GM12875 (cell line): ENCODE results near the gene DENND2A.

Experiments
- H3K4me3 ChIP-seq: one replicate; pipeline ENCODE4 v1.5.1; 2011; ENCODE audit warnings: low read depth, low read length, control low read depth
- TF ChIP-seq, protein P1 (sequence below): IDR thresholded peaks from 2 replicates; pipeline ENCODE4 v1.5.1; 2011; ENCODE audit warnings: low read depth, mild to moderate bottlenecking, control low read depth, inconsistent platforms, low read length, moderate library complexity, borderline replicate concordance; ENCODE audit not compliant: insufficient read depth

The DENND2A gene, protein sequence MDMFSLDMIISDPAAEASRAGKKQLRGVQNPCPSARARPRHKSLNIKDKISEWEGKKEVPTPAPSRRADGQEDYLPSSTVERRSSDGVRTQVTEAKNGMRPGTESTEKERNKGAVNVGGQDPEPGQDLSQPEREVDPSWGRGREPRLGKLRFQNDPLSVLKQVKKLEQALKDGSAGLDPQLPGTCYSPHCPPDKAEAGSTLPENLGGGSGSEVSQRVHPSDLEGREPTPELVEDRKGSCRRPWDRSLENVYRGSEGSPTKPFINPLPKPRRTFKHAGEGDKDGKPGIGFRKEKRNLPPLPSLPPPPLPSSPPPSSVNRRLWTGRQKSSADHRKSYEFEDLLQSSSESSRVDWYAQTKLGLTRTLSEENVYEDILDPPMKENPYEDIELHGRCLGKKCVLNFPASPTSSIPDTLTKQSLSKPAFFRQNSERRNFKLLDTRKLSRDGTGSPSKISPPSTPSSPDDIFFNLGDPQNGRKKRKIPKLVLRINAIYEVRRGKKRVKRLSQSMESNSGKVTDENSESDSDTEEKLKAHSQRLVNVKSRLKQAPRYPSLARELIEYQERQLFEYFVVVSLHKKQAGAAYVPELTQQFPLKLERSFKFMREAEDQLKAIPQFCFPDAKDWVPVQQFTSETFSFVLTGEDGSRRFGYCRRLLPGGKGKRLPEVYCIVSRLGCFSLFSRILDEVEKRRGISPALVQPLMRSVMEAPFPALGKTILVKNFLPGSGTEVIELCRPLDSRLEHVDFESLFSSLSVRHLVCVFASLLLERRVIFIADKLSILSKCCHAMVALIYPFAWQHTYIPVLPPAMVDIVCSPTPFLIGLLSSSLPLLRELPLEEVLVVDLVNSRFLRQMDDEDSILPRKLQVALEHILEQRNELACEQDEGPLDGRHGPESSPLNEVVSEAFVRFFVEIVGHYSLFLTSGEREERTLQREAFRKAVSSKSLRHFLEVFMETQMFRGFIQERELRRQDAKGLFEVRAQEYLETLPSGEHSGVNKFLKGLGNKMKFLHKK

DNA sequence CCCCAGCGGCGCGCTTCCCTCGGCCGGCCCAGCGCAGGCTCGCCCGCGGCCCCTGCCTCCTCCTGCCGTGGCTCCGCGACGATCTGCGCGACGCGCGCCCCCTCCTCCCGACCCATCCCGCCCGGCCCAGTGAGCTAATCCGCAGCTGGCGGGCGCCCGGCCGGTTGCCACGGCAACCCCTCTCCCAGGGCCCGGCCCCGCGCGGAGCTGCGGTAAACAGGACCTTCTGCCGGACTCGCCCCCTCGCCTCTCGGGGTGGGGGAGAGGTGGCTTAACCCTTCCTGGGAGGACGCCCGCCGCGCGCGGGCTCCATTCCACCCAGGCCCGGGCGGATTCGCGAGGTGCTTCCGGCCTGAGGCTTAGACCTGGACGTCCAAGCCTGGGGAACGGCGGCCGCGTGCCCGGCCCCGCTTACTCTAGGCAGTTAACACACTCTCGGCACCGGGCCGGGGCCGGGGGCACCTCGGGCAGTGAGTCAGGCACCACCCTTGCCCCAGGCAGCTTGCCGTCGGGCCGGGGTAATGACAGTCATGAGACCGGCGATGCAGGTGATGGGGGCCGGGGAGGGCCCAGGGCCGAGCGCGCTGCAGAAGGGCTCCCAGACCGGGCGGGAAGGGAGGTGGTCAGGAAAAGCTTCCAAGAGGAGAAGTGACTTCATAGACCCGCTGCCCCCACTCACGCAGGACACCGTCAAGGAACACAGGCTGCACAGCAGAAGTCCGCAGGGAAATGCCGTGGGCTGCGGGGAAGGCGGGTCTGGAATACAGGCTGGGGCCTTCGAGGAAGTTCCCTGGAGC, at the start of gene DENND2A:
Gene DENND2A (minus strand): TSS at position 87 of the 797 bp plus-strand sequence. CDS start 38,416 bp downstream, outside the sequence.
- H3K4me3 ChIP-seq: no peak within 1 kb of the TSS
- TF ChIP-seq, protein P1, sequence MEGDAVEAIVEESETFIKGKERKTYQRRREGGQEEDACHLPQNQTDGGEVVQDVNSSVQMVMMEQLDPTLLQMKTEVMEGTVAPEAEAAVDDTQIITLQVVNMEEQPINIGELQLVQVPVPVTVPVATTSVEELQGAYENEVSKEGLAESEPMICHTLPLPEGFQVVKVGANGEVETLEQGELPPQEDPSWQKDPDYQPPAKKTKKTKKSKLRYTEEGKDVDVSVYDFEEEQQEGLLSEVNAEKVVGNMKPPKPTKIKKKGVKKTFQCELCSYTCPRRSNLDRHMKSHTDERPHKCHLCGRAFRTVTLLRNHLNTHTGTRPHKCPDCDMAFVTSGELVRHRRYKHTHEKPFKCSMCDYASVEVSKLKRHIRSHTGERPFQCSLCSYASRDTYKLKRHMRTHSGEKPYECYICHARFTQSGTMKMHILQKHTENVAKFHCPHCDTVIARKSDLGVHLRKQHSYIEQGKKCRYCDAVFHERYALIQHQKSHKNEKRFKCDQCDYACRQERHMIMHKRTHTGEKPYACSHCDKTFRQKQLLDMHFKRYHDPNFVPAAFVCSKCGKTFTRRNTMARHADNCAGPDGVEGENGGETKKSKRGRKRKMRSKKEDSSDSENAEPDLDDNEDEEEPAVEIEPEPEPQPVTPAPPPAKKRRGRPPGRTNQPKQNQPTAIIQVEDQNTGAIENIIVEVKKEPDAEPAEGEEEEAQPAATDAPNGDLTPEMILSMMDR: no peak

DNA sequence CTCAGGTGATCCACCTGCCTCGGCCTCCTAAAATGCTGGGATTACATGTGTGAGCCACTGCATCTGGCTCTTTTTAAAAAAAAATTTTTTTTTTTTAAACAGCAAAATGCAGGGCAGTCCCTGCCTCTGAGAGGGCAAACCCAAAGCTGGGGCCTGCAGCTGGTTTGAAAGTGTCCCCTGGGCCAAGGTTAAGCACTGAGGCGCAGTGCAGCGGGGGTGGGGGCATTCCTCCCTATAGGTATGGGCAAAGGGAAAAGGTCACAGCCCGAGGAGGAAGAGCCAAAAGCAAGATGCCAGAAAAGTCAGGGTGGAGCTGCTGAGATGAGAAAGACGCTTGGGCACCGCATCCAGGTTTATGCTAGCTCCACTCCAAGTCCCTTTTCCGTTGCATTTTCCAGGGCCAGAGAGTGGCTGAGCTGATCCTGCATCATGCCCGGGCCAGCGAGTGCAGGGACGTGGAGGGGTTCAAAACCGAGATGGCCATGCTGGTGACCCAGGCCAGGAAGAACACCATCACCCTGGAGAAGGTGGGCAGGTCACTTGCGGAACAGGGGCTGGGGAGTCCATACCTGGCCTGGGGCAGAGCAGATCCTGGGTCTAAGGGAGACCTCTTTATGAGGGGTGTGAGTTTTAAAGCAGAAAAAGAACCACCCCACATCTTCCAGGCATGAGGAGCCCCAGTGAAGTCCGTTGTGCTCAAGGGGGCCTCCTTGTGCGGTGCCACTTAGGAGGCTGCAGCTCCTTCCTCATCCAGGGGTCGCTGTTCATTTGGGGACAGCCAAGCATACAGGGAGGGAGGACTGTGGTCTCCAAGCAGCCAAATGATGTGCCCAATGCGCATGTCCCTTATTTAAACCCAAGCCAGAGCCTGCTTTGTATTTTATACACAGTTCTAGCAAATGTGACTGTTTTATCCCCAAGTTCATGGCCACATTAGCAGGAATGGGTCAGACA, 48.9 kb upstream of the DENND2A start:
- TF ChIP-seq, protein P1: no peak
- no peak overlapping the region for H3K4me3 ChIP-seq

DNA sequence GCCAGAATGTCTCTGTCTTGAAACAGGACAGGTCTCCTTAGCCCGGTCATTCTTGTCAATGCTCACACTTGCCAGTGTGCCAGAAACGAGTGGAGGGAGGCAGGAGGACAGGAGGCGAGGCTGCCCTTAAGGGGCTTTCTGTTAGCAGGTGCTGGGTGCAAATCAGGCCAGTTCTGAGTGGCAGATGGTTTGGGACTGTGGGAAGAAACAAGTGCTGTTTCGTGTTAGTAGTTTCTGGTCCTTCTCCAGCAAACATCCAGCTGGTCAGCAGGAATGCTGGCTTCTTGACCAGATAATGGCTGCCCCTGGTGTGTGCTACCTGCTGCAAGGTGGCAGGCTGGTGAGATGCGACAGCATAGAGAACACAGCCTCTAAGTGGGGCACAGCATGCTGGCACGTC, 47.7 kb upstream of the DENND2A start:
- H3K4me3 ChIP-seq: no peak overlapping the region
- TF ChIP-seq, protein P1: no peak

DNA sequence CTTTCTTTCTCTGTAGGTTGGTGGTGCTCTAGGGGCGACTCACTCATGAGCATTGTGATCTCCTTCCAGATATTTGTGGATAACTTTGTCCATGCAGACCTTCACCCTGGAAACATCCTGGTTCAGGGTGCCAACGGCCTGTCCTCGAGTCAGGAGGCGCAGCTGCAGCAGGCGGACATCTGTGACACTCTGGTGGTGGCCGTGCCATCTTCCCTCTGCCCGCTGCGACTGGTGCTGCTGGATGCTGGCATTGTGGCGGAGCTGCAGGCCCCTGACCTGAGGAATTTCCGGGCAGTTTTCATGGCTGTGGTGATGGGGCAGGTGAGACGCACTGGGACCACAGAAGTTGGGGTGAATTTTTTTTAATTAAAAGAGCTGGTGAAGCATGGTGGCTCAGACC, 46.3 kb upstream of the DENND2A start:
- no peak overlapping the region for H3K4me3 ChIP-seq
- TF ChIP-seq, protein P1: no peak

DNA sequence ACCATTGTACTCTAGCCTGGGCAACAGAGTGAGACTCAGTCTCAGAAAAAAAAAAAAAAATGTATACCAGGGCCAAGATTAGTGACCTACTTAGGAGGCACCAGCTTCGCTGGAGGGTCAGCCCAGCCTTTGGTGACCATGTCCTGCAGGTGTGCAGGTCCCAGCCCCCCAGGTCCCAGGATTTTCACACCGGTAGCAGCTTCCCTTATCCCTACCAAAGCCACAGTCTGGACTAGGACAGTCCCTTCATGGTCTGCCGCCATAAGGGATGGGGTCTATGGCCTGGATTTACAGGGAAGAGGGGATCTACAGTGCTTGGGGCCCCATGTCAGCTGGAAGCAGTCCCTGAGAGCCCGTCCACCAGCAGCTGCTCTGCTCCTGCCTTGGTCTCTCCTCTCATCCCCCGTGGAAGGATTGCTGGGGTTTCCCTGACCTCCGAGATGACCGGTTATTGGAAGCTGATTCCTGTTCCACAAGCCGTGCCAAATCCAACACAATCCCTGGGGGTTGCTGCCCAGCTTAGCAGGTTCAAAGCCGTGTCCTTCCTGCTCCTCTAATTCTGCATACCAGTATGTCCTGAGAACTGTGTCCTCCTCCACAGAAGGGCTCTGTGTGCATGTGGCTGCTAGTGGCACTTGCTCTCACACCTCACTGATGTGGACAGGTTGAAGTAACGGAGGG, 44.9 kb upstream of the DENND2A start:
- TF ChIP-seq, protein P1: no peak
- no peak overlapping the region for H3K4me3 ChIP-seq
